ENCODE data around the gene PCBP3.

Gene PCBP3

GRCh38 chr21:45638707-45639106 lies 4.8 kb upstream of the PCBP3 start:
- no peak for TF ChIP-seq CTCF (IDR thresholded peaks at IDR 0.05)

- no peak for TF ChIP-seq CTCF (IDR thresholded peaks at IDR 0.05)
These were observed 4.1 kb upstream of the PCBP3 start for GRCh38 chr21:45639206-45640000.

GRCh38 chr21:45640001-45640887 lies 3.3 kb upstream of the PCBP3 start:
- TF ChIP-seq CTCF (IDR thresholded peaks at IDR 0.05), result no peak

- TF ChIP-seq CTCF (IDR thresholded peaks at IDR 0.05), result no peak
These were observed 2.5 kb upstream of the PCBP3 start for GRCh38 chr21:45640888-45641479.

GRCh38 chr21:45641480-45642035 lies 2.0 kb upstream of the PCBP3 start:
- no peak for TF ChIP-seq CTCF (IDR thresholded peaks at IDR 0.05)

- TF ChIP-seq CTCF (IDR thresholded peaks at IDR 0.05), result no peak
These were observed 1.3 kb upstream of the PCBP3 start for GRCh38 chr21:45642122-45642813.

Data from LNCAP (cell line).